PC-3 (cell line): ENCODE measurements around the gene TMEM62. TPM values are rescaled to one million over a fixed set of nuclear protein-coding genes. Genes with fewer than 3 reads are reported as not detected.

Experiments
- ATAC-seq: fragments of 200-7000 bp; cut with Tn5 transposase; 2 replicates; pipeline ENCODE4 v1.9.1; 2020; ENCODE audit warnings: mild to moderate bottlenecking, moderate library complexity
- BruUV-seq: library from RNA; stranded (reverse); fragments of 400-500 nt; replicated peaks from 2 replicates; lab custom pipeline; 2021; lab: Mats Ljungman, UMichigan
- CTCF ChIA-PET: fragments of 300-600 bp; sonication (Branson Sonifier 250); formaldehyde crosslinking; loops from one replicate; lab custom pipeline; 2022; ENCODE audit warnings: antibody characterized with exemption; lab: Charles Lee
- POLR2A ChIA-PET: fragments of 300-600 bp; sonication (Branson Sonifier 250); formaldehyde crosslinking; loops from one replicate; lab custom pipeline; 2022; ENCODE audit warnings: antibody characterized with exemption; ENCODE audit not compliant: unreplicated experiment; lab: Charles Lee
- DNase-seq: peaks from one replicate; pipeline ENCODE4 v3.0.0-alpha.2; 2015
- H2AFZ ChIP-seq: fragments of 300-600 bp; sonication (generic); 2 replicates; pipeline ENCODE4 v1.6.0; 2016; ENCODE audit warnings: antibody characterized with exemption, low read length
- H3F3A ChIP-seq: fragments of 300-600 bp; sonication (generic); one replicate; pipeline ENCODE4 v1.6.0; 2017; ENCODE audit warnings: antibody characterized with exemption, low read length, control low read depth, mild to moderate bottlenecking; ENCODE audit not compliant: unreplicated experiment
- H3K27ac ChIP-seq: fragments of 300-600 bp; sonication (generic); 2 replicates; pipeline ENCODE4 v1.5.1; 2016; ENCODE audit warnings: mild to moderate bottlenecking, low read length
- H3K27me3 ChIP-seq: fragments of 300-600 bp; sonication (generic); 2 replicates; pipeline ENCODE4 v1.6.1; 2016; ENCODE audit warnings: low read length, mixed read lengths
- H3K36me3 ChIP-seq: fragments of 300-600 bp; sonication (generic); 2 replicates; pipeline ENCODE4 v1.6.1; 2016; ENCODE audit warnings: low read depth, mixed run types, low read length, mixed read lengths
- H3K4me1 ChIP-seq: fragments of 300-600 bp; sonication (generic); 2 replicates; pipeline ENCODE4 v1.5.1; 2016; ENCODE audit warnings: low read length; ENCODE audit not compliant: insufficient read depth
- H3K4me2 ChIP-seq: fragments of 300-600 bp; sonication (generic); 2 replicates; pipeline ENCODE4 v1.6.0; 2016; ENCODE audit warnings: low read length
- H3K4me3 ChIP-seq: fragments of 300-600 bp; sonication (generic); 2 replicates; pipeline ENCODE4 v1.5.1; 2016; ENCODE audit warnings: mild to moderate bottlenecking, low read length, mixed read lengths
- H3K79me2 ChIP-seq: fragments of 300-600 bp; sonication (generic); 2 replicates; pipeline ENCODE4 v1.6.1; 2017; ENCODE audit warnings: low read length, mixed read lengths
- H3K9ac ChIP-seq: fragments of 300-600 bp; sonication (generic); 2 replicates; pipeline ENCODE4 v1.6.0; 2016; ENCODE audit warnings: mild to moderate bottlenecking, low read length
- H3K9me2 ChIP-seq: fragments of 300-600 bp; sonication (generic); replicated peaks from 2 replicates; pipeline ENCODE4 v1.6.1; 2016; ENCODE audit warnings: mixed run types, low read length, mixed read lengths
- H3K9me3 ChIP-seq: fragments of 300-600 bp; sonication (generic); 2 replicates; pipeline ENCODE4 v1.6.1; 2016; ENCODE audit warnings: low read length, mixed read lengths
- H4K20me1 ChIP-seq: fragments of 300-600 bp; sonication (generic); 2 replicates; pipeline ENCODE4 v1.6.1; 2016; ENCODE audit warnings: low read length, mixed read lengths
- EZH2 ChIP-seq: fragments of 300-600 bp; sonication (generic); IDR thresholded peaks from one replicate; pipeline ENCODE4 v1.6.1; 2017; ENCODE audit warnings: antibody characterized with exemption, mild to moderate bottlenecking, low read length; ENCODE audit not compliant: unreplicated experiment
- EZH2phosphoT487 ChIP-seq: fragments of 300-600 bp; sonication (generic); IDR thresholded peaks from 2 replicates; pipeline ENCODE4 v1.6.1; 2018; ENCODE audit warnings: mild to moderate bottlenecking, antibody characterized with exemption, low read length, borderline replicate concordance
- intact Hi-C: fragments of 100-400 bp; cut with micrococcal nuclease; formaldehyde crosslinking; loops from 2 replicates; pipeline ENCODE4 v1.9.0; 2023
- total RNA-seq: library from RNA; depleted of rRNA; stranded (reverse); fragments of >200 nt; gene quantifications from 2 replicates; pipeline ENCODE4 v1.2.3, GENCODE V29; 2014
- TF ChIP-seq, protein P1 (sequence below): fragments of 300-600 bp; sonication (generic); conservative IDR thresholded peaks from 2 replicates; pipeline ENCODE4 v1.5.1; 2017; ENCODE audit warnings: antibody characterized with exemption, low read depth, mild to moderate bottlenecking, low read length

The TMEM62 gene
- total RNA-seq, 1 experiment from 2014 or later: 19.6 TPM

DNA sequence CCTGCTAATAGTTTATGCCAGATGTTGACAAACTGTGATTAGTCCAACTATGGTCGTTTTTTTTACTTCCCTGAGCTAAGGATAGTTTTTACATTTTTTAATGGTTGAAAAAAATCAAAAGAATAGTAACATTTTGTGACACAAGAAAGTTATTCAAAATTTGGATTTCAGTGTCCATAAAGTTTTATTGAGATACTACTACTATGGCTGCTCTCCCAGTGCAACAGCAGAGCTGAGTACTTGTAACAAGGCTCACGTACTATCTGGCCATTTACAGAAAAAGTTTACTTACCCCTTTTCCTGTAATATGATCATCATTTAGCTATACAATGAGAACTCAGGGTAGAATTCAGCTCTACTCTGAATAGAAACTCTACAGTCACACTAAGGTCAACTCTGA lies 11.5 kb upstream of the TMEM62 start:
- Histone ChIP-seq H3K27ac (no peak overlapping the region), H3K9ac (no peak overlapping the region), H3K9me3 (no peaks in the 10 kb centered on the region), H3K9me2 (no peaks in the 10 kb centered on the region), H4K20me1 (no peaks in the 10 kb centered on the region), H3F3A (no peaks in the 10 kb centered on the region), H2AFZ (no peak overlapping the region), H3K27me3 (no peaks in the 10 kb centered on the region), H3K36me3 (no peaks in the 10 kb centered on the region), H3K4me1 (no peaks in the 10 kb centered on the region), H3K79me2 (no peaks in the 10 kb centered on the region), H3K4me3 (no peak overlapping the region), H3K4me2 (no peak overlapping the region)
- BruUV-seq: no TSS peak
- intact Hi-C loops: loop anchor here (1.0 kb wide), 1 partner anchor 15 kb away; no protein-coding TSS in a partner anchor
- POLR2A ChIA-PET: no interaction called here
- DNase-seq: no peak
- no peak for ATAC-seq
- TF ChIP-seq, protein P1, sequence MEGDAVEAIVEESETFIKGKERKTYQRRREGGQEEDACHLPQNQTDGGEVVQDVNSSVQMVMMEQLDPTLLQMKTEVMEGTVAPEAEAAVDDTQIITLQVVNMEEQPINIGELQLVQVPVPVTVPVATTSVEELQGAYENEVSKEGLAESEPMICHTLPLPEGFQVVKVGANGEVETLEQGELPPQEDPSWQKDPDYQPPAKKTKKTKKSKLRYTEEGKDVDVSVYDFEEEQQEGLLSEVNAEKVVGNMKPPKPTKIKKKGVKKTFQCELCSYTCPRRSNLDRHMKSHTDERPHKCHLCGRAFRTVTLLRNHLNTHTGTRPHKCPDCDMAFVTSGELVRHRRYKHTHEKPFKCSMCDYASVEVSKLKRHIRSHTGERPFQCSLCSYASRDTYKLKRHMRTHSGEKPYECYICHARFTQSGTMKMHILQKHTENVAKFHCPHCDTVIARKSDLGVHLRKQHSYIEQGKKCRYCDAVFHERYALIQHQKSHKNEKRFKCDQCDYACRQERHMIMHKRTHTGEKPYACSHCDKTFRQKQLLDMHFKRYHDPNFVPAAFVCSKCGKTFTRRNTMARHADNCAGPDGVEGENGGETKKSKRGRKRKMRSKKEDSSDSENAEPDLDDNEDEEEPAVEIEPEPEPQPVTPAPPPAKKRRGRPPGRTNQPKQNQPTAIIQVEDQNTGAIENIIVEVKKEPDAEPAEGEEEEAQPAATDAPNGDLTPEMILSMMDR: no peak
- TF ChIP-seq EZH2phosphoT487 (no peak), EZH2 (no peak)
- CTCF ChIA-PET: no interaction called here

- Histone ChIP-seq H3K27me3 (no peaks in the 10 kb centered on the region), H3F3A (no peaks in the 10 kb centered on the region), H3K9ac (no peak overlapping the region), H3K79me2 (no peaks in the 10 kb centered on the region), H3K36me3 (no peaks in the 10 kb centered on the region), H3K9me3 (no peaks in the 10 kb centered on the region), H3K4me2 (no peak overlapping the region), H3K4me1 (peaks cover 6% of the 10 kb centered on the region), H3K27ac (no peak overlapping the region), H4K20me1 (no peaks in the 10 kb centered on the region), H3K4me3 (no peak overlapping the region), H2AFZ (no peak overlapping the region), H3K9me2 (no peaks in the 10 kb centered on the region)
- BruUV-seq: no TSS peak
- ChIA-PET CTCF (no interaction called here), POLR2A (no interaction called here)
- DNase-seq (no peak), ATAC-seq (no peak)
- intact Hi-C loops: no loop called here
- no peak for TF ChIP-seq EZH2phosphoT487
Observed at GRCh38 chr15:43125100-43125661, 8.2 kb upstream of the TMEM62 start.

DNA sequence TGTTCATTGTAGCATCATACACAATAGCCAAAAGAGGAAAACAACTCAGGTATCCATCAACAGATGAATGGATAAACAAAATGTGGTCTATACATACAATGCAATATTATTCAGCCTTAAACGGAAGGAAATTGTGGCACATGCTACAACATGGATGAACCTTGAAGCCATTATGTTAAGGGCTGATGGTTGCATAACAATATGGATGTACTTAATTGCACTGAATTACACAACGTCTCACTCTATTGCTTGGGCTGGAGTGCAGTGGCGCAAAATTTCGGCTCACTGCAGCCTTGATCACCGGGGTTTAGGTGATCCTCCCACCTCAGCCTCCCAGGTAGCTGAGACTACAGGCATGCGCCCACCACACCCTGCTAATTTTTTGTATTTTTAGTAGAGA lies 7.0 kb upstream of the TMEM62 start:
- no peaks in the 10 kb centered on the region for H3F3A ChIP-seq
- H3K9me3 ChIP-seq: no peaks in the 10 kb centered on the region
- TF ChIP-seq EZH2 (no peak), EZH2phosphoT487 (no peak)
- TF ChIP-seq, protein P1: no peak
- no peak overlapping the region for H3K4me2 ChIP-seq
- H3K4me1 ChIP-seq: peaks cover 6% of the 10 kb centered on the region
- ATAC-seq: no peak
- no peak for DNase-seq
- ChIA-PET POLR2A (no interaction called here), CTCF (no interaction called here)
- intact Hi-C loops: no loop called here
- no peak overlapping the region for H3K9ac ChIP-seq
- no peaks in the 10 kb centered on the region for H3K36me3 ChIP-seq
- no peaks in the 10 kb centered on the region for H4K20me1 ChIP-seq
- no peaks in the 10 kb centered on the region for H3K27me3 ChIP-seq
- BruUV-seq: no TSS peak
- H3K9me2 ChIP-seq: no peaks in the 10 kb centered on the region
- H3K4me3 ChIP-seq: no peak overlapping the region
- H3K79me2 ChIP-seq: no peaks in the 10 kb centered on the region
- no peak overlapping the region for H3K27ac ChIP-seq
- H2AFZ ChIP-seq: no peak overlapping the region
